ENCODE data around the gene MEN1.

DNA sequence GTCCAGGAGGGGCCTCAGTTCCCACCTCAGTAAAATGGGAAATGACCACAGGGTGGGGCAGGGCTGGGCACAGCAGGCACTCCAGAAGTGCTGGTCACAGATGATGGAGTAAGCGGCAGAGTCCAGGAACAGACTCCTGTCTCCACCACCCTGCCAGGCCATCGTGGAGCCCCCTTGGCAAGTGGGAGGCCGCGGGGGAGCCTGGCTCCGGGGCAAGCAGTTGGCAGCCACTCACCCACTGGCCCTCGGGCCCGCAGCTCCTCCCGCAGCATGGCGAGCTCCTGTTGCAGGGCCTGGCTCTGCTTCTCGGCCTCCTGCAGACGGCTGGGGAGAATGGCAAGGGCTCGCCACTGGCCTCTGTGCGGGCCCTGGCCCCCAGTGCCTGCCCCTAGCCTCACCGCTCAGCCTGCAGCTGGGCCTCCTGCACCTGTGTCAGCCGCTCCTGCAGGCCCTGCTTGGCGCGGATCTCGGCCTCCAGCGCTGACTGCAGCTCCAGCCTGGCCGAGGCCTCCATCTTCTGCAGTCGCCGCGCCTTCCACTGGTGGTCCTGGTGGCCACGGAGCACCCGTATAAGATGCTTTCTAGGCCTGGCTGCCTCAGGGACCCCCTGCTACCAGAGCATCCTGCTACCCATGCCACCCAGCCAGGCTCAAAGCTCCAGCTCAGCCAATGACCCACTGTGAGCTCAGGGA, 23.8 kb upstream of the MEN1 start:
- TF ChIP-seq CTCF (IDR thresholded peaks at IDR 0.05) (no peak), ZFX (IDR thresholded peaks at IDR 0.05; ENCODE audit: borderline replicate concordance) (no peak)
